Astrocyte (in vitro differentiated cells and primary cell): ENCODE results near the gene STRA6.

Experiments used
- EZH2 ChIP-seq: IDR thresholded peaks from 2 replicates; pipeline ENCODE4 v1.6.1; 2012; ENCODE audit warnings: mild to moderate bottlenecking, low read length, inconsistent platforms; ENCODE audit not compliant: insufficient read depth
- TF ChIP-seq, protein P1 (sequence below): IDR thresholded peaks from 2 replicates; pipeline ENCODE4 v1.5.1; 2011; ENCODE audit warnings: low read depth, mild to moderate bottlenecking, inconsistent platforms, low read length, moderate library complexity; ENCODE audit not compliant: insufficient read depth

- TF ChIP-seq EZH2 = no peak
- TF ChIP-seq, protein P1, sequence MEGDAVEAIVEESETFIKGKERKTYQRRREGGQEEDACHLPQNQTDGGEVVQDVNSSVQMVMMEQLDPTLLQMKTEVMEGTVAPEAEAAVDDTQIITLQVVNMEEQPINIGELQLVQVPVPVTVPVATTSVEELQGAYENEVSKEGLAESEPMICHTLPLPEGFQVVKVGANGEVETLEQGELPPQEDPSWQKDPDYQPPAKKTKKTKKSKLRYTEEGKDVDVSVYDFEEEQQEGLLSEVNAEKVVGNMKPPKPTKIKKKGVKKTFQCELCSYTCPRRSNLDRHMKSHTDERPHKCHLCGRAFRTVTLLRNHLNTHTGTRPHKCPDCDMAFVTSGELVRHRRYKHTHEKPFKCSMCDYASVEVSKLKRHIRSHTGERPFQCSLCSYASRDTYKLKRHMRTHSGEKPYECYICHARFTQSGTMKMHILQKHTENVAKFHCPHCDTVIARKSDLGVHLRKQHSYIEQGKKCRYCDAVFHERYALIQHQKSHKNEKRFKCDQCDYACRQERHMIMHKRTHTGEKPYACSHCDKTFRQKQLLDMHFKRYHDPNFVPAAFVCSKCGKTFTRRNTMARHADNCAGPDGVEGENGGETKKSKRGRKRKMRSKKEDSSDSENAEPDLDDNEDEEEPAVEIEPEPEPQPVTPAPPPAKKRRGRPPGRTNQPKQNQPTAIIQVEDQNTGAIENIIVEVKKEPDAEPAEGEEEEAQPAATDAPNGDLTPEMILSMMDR = no peak
These were observed 63.9 kb downstream of the STRA6 start for GRCh38 chr15:74138642-74139041.
